GM06990 (cell line): ENCODE results near the gene MAP6D1.

Experiments
- DNase-seq: peaks from one replicate; pipeline ENCODE4 v3.0.0-alpha.2; 2011; ENCODE audit not compliant: insufficient read length; ENCODE audit errors: extremely low read depth
- H3K27me3 ChIP-seq: replicated peaks from 2 replicates; pipeline ENCODE4 v1.6.0; 2011; ENCODE audit warnings: low read length; ENCODE audit not compliant: control insufficient read depth, insufficient read depth
- H3K36me3 ChIP-seq: 2 replicates; pipeline ENCODE4 v1.5.1; 2011; ENCODE audit warnings: low read length; ENCODE audit not compliant: control insufficient read depth, insufficient read depth
- H3K4me3 ChIP-seq: replicated peaks from 2 replicates; pipeline ENCODE4 v1.5.1; 2011; ENCODE audit warnings: low read depth, mild to moderate bottlenecking, control low read depth, low read length
- CTCF ChIP-seq: IDR thresholded peaks from 2 replicates; pipeline ENCODE4 v1.5.1; 2011; ENCODE audit warnings: low read length, control low read depth, mild to moderate bottlenecking, inconsistent platforms; ENCODE audit not compliant: insufficient read depth, poor library complexity, severe bottlenecking

Gene MAP6D1

GRCh38 chr3:183766745-183767606 is 58.4 kb downstream of the MAP6D1 start:
- H3K27me3 ChIP-seq: no peaks in the 10 kb centered on the region
- TF ChIP-seq CTCF: peak; percentile 81
- DNase-seq: peak; percentile 18
- H3K4me3 ChIP-seq: no peak overlapping the region
- peaks cover 1% of the 10 kb centered on the region for H3K36me3 ChIP-seq

GRCh38 chr3:183766107-183766506 is 59.3 kb downstream of the MAP6D1 start:
- peaks cover 3% of the 10 kb centered on the region for H3K36me3 ChIP-seq
- H3K4me3 ChIP-seq: no peak overlapping the region
- no peak for TF ChIP-seq CTCF
- no peak for DNase-seq
- H3K27me3 ChIP-seq: no peaks in the 10 kb centered on the region
